ENCODE results near the gene CHI3L1. TPM values are rescaled to one million over a fixed set of nuclear protein-coding genes. Genes with fewer than 3 reads are reported as not detected.

The CHI3L1 gene
- polyA plus RNA-seq, 1 of the 3 experiments (the other 2 are of a cell fraction), result not detected

DNA sequence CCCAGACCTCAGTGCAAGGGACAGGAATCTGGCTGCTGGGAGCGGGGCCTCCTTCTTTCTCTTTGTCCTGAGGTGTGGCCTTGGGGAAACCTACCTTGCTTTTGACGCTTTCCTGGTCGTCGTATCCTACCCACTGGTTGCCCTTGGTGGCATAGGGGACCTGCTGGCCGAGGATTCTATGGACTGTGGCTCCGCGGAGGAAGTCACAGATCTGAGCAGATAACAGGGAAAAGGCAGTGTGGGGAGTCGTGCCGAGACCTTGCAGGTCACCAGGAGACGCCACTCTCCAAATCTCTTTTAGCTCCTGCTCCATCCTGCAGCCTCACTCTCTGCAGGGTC, 6.9 kb downstream of the CHI3L1 start:
- H3K79me2 ChIP-seq (ENCODE audit: insufficient read depth), result no peaks in the 10 kb centered on the region
- WGBS (ENCODE audit: low lambda C conversion rate), result 94% methylated on average over 10 of the region's 10 CpGs
- no peaks in the 10 kb centered on the region for H4K20me1 ChIP-seq (ENCODE audit: insufficient read depth)
- H3F3A ChIP-seq (replicated peaks; ENCODE audit: insufficient read depth), result no peaks in the 10 kb centered on the region
- TF ChIP-seq JUND (IDR thresholded peaks at IDR 0.05) (no peak), SMC3 (IDR thresholded peaks at IDR 0.05; ENCODE audit: low read depth, low read length) (no peak), TEAD4 (IDR thresholded peaks at IDR 0.05; ENCODE audit: borderline replicate concordance, insufficient read depth) (no peak), TCF12 (IDR thresholded peaks at IDR 0.05) (no peak), REST (IDR thresholded peaks at IDR 0.05; ENCODE audit: low read depth, low read length) (no peak), FOSL2 (IDR thresholded peaks at IDR 0.05; ENCODE audit: borderline replicate concordance, low read depth) (no peak), TAF1 (IDR thresholded peaks at IDR 0.05; ENCODE audit: borderline replicate concordance, low read depth, low read length) (no peak), FOXM1 (IDR thresholded peaks at IDR 0.05; ENCODE audit: low read depth) (no peak), YY1 (IDR thresholded peaks at IDR 0.05; ENCODE audit: low read depth) (no peak)
- TF ChIP-seq, protein P1, sequence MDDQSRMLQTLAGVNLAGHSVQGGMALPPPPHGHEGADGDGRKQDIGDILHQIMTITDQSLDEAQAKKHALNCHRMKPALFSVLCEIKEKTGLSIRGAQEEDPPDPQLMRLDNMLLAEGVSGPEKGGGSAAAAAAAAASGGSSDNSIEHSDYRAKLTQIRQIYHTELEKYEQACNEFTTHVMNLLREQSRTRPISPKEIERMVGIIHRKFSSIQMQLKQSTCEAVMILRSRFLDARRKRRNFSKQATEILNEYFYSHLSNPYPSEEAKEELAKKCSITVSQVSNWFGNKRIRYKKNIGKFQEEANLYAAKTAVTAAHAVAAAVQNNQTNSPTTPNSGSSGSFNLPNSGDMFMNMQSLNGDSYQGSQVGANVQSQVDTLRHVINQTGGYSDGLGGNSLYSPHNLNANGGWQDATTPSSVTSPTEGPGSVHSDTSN (IDR thresholded peaks at IDR 0.05), result no peak
- TF ChIP-seq, protein P2, sequence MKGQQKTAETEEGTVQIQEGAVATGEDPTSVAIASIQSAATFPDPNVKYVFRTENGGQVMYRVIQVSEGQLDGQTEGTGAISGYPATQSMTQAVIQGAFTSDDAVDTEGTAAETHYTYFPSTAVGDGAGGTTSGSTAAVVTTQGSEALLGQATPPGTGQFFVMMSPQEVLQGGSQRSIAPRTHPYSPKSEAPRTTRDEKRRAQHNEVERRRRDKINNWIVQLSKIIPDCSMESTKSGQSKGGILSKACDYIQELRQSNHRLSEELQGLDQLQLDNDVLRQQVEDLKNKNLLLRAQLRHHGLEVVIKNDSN (IDR thresholded peaks at IDR 0.05; ENCODE audit: borderline replicate concordance, low read depth), result no peak
- TF ChIP-seq, protein P3, sequence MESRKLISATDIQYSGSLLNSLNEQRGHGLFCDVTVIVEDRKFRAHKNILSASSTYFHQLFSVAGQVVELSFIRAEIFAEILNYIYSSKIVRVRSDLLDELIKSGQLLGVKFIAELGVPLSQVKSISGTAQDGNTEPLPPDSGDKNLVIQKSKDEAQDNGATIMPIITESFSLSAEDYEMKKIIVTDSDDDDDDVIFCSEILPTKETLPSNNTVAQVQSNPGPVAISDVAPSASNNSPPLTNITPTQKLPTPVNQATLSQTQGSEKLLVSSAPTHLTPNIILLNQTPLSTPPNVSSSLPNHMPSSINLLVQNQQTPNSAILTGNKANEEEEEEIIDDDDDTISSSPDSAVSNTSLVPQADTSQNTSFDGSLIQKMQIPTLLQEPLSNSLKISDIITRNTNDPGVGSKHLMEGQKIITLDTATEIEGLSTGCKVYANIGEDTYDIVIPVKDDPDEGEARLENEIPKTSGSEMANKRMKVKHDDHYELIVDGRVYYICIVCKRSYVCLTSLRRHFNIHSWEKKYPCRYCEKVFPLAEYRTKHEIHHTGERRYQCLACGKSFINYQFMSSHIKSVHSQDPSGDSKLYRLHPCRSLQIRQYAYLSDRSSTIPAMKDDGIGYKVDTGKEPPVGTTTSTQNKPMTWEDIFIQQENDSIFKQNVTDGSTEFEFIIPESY (IDR thresholded peaks at IDR 0.05; ENCODE audit: borderline replicate concordance, low read depth), result no peak
- no peaks in the 10 kb centered on the region for H3K9me2 ChIP-seq
- no peak for DNase-seq
- no peaks in the 10 kb centered on the region for H3K27me3 ChIP-seq (ENCODE audit: insufficient read depth)
- H3K4me2 ChIP-seq, result no peak overlapping the region
- peaks cover 17 to 37% of the 10 kb centered on the region in 2 experiments; a peak in 2 of 4 replicates for H3K4me1 ChIP-seq (ENCODE audit: control insufficient read depth in 1 of 2, insufficient read depth in 2 of 2, low read depth in 1 of 2, low read length in 1 of 2)
- H3K4me3 ChIP-seq (ENCODE audit: low read depth in 2 of 2, low read length in 1 of 2), result no peak overlapping the region
- no peak overlapping the region for H2AFZ ChIP-seq (ENCODE audit: low read depth)
- ChIA-PET POLR2A (no interaction called here), CTCF (interaction anchor here (1.2 to 2.9 kb wide), 3 partner anchors 36 to 62 kb away, joined by 6 to 14 read pairs (median 7); no protein-coding TSS in a partner anchor)
- H3K9ac ChIP-seq, result no peak overlapping the region
- no peak overlapping the region for H3K27ac ChIP-seq (ENCODE audit: low read depth in 2 of 2, low read length in 1 of 2)
- no peaks in the 10 kb centered on the region for H3K9me3 ChIP-seq
- no peaks in the 10 kb centered on the region for H3K36me3 ChIP-seq (replicated peaks in 1 of 2; ENCODE audit: control insufficient read depth in 1 of 2, insufficient read depth in 2 of 2, low read length in 1 of 2)

All from SK-N-SH (cell line).